Measurements from ENCODE around the gene WFDC8.
"Not testable (repeated sequence)": the region's sequence is repeated elsewhere in the genome, so short reads cannot be mapped to it uniquely, and the experiment has no call there.

WFDC8 gene

GRCh38 chr20:45579184-45579583, at the start of gene WFDC8:
Gene WFDC8, minus strand, starts transcription at chr20:45579284. Its CDS starts 37 bp downstream, at chr20:45579247.
- no peak for DNase-seq (ENCODE audit: low spot score)

- no peak for DNase-seq (ENCODE audit: low spot score)
Measured at GRCh38 chr20:45626540-45626939, 47.5 kb upstream of the WFDC8 start.

- no peak for DNase-seq (ENCODE audit: low spot score)
Measured at GRCh38 chr20:45621593-45621992, 42.5 kb upstream of the WFDC8 start.

- no peak for DNase-seq (ENCODE audit: low spot score)
Measured at GRCh38 chr20:45617591-45617990, 38.5 kb upstream of the WFDC8 start.

- no peak for DNase-seq (ENCODE audit: low spot score)
Measured at GRCh38 chr20:45612314-45612713, 33.2 kb upstream of the WFDC8 start.

GRCh38 chr20:45611054-45611453, 32.0 kb upstream of the WFDC8 start:
- peak; percentile 71 for DNase-seq (ENCODE audit: low spot score)

- DNase-seq (ENCODE audit: low spot score) = no peak
Measured at GRCh38 chr20:45607810-45608209, 28.7 kb upstream of the WFDC8 start.

GRCh38 chr20:45595235-45595634, 16.2 kb upstream of the WFDC8 start:
- DNase-seq (ENCODE audit: low spot score) = no peak

- no peak for DNase-seq (ENCODE audit: low spot score)
Measured at GRCh38 chr20:45593498-45593897, 14.4 kb upstream of the WFDC8 start.

- peak; percentile 40 for DNase-seq (ENCODE audit: low spot score)
Measured at GRCh38 chr20:45592574-45593189, 13.6 kb upstream of the WFDC8 start.

- DNase-seq (ENCODE audit: low spot score) = no peak
Measured at GRCh38 chr20:45589725-45590124, 10.6 kb upstream of the WFDC8 start.

GRCh38 chr20:45588800-45589199, 9.7 kb upstream of the WFDC8 start:
- no peak for DNase-seq (ENCODE audit: low spot score)

GRCh38 chr20:45585986-45586385, 6.9 kb upstream of the WFDC8 start:
- not testable (repeated sequence) for DNase-seq (ENCODE audit: low spot score)

GRCh38 chr20:45584294-45584693, 5.2 kb upstream of the WFDC8 start:
- not testable (repeated sequence) for DNase-seq (ENCODE audit: low spot score)

GRCh38 chr20:45583502-45583901, 4.4 kb upstream of the WFDC8 start:
- DNase-seq (ENCODE audit: low spot score) = no peak

GRCh38 chr20:45581702-45582101, 2.6 kb upstream of the WFDC8 start:
- DNase-seq (ENCODE audit: low spot score) = no peak

- DNase-seq (ENCODE audit: low spot score) = no peak
Measured at GRCh38 chr20:45578231-45578630, 853 bp downstream of the WFDC8 start.

GRCh38 chr20:45576995-45577394, 2.1 kb downstream of the WFDC8 start:
- no peak for DNase-seq (ENCODE audit: low spot score)

GRCh38 chr20:45575931-45576330, 3.2 kb downstream of the WFDC8 start:
- no peak for DNase-seq (ENCODE audit: low spot score)

- not testable (repeated sequence) for DNase-seq (ENCODE audit: low spot score)
Measured at GRCh38 chr20:45569650-45570049, 9.4 kb downstream of the WFDC8 start.

- DNase-seq (ENCODE audit: low spot score) = no peak
Measured at GRCh38 chr20:45564760-45565276, 14.3 kb downstream of the WFDC8 start.

- DNase-seq (ENCODE audit: low spot score) = no peak
Measured at GRCh38 chr20:45555198-45555597, 23.9 kb downstream of the WFDC8 start.

GRCh38 chr20:45552456-45552855, 26.6 kb downstream of the WFDC8 start:
- DNase-seq (ENCODE audit: low spot score) = no peak

GRCh38 chr20:45550765-45551164, 28.3 kb downstream of the WFDC8 start:
- DNase-seq (ENCODE audit: low spot score) = no peak

Data from COLO829 (cell line).